AG09309 (cell line): ENCODE measurements around the gene DVL1.

Experiments
- DNase-seq: peaks from one replicate; pipeline ENCODE4 v3.0.0-alpha.2; 2010; ENCODE audit warnings: low read depth
- H3K4me3 ChIP-seq: 2 replicates; pipeline ENCODE4 v1.5.1; 2011; ENCODE audit warnings: mild to moderate bottlenecking, low read depth, low read length, moderate library complexity; ENCODE audit not compliant: control insufficient read depth
- CTCF ChIP-seq: IDR thresholded peaks from 2 replicates; pipeline ENCODE4 v1.5.1; 2011; ENCODE audit warnings: mild to moderate bottlenecking, low read depth, low read length, inconsistent platforms; ENCODE audit not compliant: insufficient read depth, control insufficient read depth; ENCODE audit errors: missing control alignments

DVL1 gene

GRCh38 chr1:1342061-1342562 lies 7.1 kb downstream of the DVL1 start:
- no peak overlapping the region for H3K4me3 ChIP-seq
- DNase-seq: no peak

DNA sequence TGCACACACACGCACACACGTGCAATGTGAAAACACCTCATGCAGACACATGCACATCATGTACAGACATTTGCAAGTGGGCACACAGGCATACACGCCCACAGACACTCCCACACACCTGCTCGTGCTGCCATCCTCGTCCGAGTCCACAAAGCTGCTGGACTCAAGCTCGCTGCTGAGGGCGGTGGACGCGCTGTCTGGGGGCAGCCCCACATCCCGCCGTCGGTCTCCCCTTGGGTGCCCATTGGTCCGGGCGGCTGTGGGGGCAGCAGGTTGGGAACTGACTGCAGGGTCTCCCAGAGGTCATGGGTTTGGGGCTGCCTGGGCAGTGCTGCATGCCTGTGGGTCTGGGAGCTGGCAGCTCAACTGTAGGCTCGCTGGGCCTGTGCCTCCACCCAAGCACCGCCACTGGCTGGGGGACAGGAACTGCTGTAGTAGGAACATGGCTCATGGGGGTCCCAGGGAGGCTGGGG lies 7.6 kb downstream of the DVL1 start:
- no peak for TF ChIP-seq CTCF
- DNase-seq: no peak
- no peak overlapping the region for H3K4me3 ChIP-seq

More at GRCh38 chr1:1342061-1342562, 7.1 kb downstream of the DVL1 start:
- no peak for TF ChIP-seq CTCF

GRCh38 chr1:1340791-1341548 lies 8.2 kb downstream of the DVL1 start:
- no peak for TF ChIP-seq CTCF
- no peak overlapping the region for H3K4me3 ChIP-seq
- no peak for DNase-seq

- no peak for DNase-seq
- H3K4me3 ChIP-seq: no peak overlapping the region
- TF ChIP-seq CTCF: no peak
Measured at GRCh38 chr1:1340185-1340584, 9.0 kb downstream of the DVL1 start.

DNA sequence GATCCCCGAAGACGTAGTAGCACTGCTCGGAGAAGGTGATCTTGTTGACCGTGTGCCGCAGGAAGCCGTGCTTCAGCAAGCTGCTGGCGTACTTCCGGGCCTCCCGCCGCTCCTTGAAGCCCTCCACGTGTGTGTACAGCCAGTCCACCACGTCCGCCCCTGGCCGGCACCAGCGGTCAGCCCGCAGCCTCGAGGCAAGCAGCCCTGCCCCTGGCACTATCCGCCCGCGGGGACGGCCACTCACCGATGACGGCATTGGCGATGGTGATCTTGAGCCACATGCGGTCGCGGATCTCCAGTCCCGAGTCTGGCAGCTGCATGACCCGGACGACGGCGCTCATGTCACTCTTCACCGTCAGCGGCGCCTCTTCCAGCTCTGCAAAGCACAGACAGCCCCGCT lies 10.9 kb downstream of the DVL1 start:
- no peak for TF ChIP-seq CTCF
- no peak overlapping the region for H3K4me3 ChIP-seq
- DNase-seq: no peak

DNA sequence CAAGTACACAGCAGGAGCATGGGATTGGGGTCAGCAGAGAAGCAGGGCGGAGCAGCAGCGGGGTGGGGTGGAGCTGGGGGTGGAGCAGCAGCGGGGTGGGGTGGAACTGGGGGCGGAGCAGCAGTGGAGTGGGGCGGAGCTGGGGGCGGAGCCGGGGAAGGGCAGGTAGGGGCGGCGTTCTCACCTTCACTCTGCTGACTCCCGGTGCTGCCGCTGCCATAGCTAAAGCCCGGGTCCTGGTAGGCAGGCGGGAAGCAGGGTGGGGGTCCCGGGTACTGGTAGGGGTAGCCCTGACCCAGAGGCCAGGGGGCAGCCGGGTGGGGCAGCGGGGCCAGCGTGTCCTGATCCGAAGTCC lies 11.4 kb downstream of the DVL1 start:
- DNase-seq: no peak
- TF ChIP-seq CTCF: no peak
- H3K4me3 ChIP-seq: no peak overlapping the region
